Transverse colon (tissue), 4 donors: Measurements from ENCODE around the gene CYFIP1. TPM values are rescaled to one million over a fixed set of nuclear protein-coding genes. Genes with fewer than 3 reads are reported as not detected.

ENCODE experiments used
- DNase-seq: peaks from one replicate; pipeline ENCODE4 v3.0.0-alpha.2; 2019
- H3K27ac ChIP-seq, 4 donors: fragments of 200-600 bp; sonication (generic); 2 replicates each; pipeline ENCODE4 v1.5.1; 2016 to 2018; ENCODE audit warnings: inconsistent platforms in 4 of 4
- H3K27me3 ChIP-seq: fragments of 200-600 bp; sonication (generic); 2 replicates; pipeline ENCODE4 v1.5.1; 2017; ENCODE audit warnings: inconsistent platforms
- H3K36me3 ChIP-seq, 4 donors: fragments of 200-600 bp; sonication (generic); 2 replicates each; pipeline ENCODE4 v1.5.1; 2017 to 2019; ENCODE audit warnings: inconsistent platforms in 4 of 4
- H3K4me1 ChIP-seq, 4 donors: fragments of 200-600 bp; sonication (generic); 2 replicates each; pipeline ENCODE4 v1.5.1; 2017 to 2020; ENCODE audit warnings: inconsistent platforms in 4 of 4
- H3K4me3 ChIP-seq, 4 donors: fragments of 200-600 bp; sonication (generic); 1 replicate in 1 of 4; 2 replicates in 3 of 4; pipeline versions ENCODE4 v1.5.1 to v1.6.1; 2017 to 2019; ENCODE audit warnings: inconsistent platforms in 4 of 4
- H3K9me3 ChIP-seq, 2 donors: fragments of 200-600 bp; sonication (generic); 2 replicates each; pipeline ENCODE4 v1.5.1; 2017 to 2019; ENCODE audit warnings: inconsistent platforms in 2 of 2
- EP300 ChIP-seq: sonication (generic); formaldehyde crosslinking; IDR thresholded peaks from one replicate; pipeline ENCODE4 v1.6.1; 2017; ENCODE audit warnings: antibody characterized with exemption, low read depth
- POLR2A ChIP-seq: fragments of 450-650 bp; IDR thresholded peaks from one replicate; pipeline ENCODE4 v1.6.1; 2016; ENCODE audit warnings: antibody characterized with exemption, mild to moderate bottlenecking, moderate library complexity
- POLR2AphosphoS5 ChIP-seq, 3 donors: sonication (generic); formaldehyde crosslinking; IDR thresholded peaks; one replicate each; pipeline ENCODE4 v1.6.1; 2016; ENCODE audit warnings: antibody characterized with exemption in 3 of 3
- WGBS, 2 donors: methylation state at CpG; one replicate each; pipeline ENCODE4 v1.1.5; 2018; ENCODE audit warnings: low coverage in 1 of 2; 5-methylcytosine and 5-hydroxymethylcytosine counted together
- in situ Hi-C, 4 donors: fragments of 200-750 bp; cut with MboI; loops; one replicate each; pipeline versions ENCODE4 v1.15.0 to v1.15.1; 2017; ENCODE audit warnings: low sequenced_read_pairs in 3 of 4, low pct_ligation_motif_present in 1 of 4, low pct_unique_long_range_greater_than_20kb in 1 of 4
- intact Hi-C: fragments of 100-400 bp; cut with DNase I; formaldehyde crosslinking; loops from one replicate; pipeline ENCODE4 v1.15.1; 2023; ENCODE audit warnings: low total_unique reads
- total RNA-seq, 4 donors: library from RNA; depleted of rRNA; stranded (reverse); fragments of >200 nt; gene quantifications; one replicate each; pipeline ENCODE4 v1.1.0, GENCODE V29; 2016
- TF ChIP-seq, protein P1 (sequence below), 5 experiments: fragments of 200-600 bp in 3 of 5; fragments of 450-650 bp in 2 of 5; sonication (generic) in 3 of 5; IDR thresholded peaks; 1 replicate in 2 of 5; 2 replicates in 3 of 5; pipeline ENCODE4 v1.5.1; 2016 to 2017; ENCODE audit warnings: antibody characterized with exemption in 5 of 5, inconsistent platforms in 3 of 5, mild to moderate bottlenecking in 2 of 5, moderate library complexity in 1 of 5

Gene CYFIP1
- total RNA-seq, 4 donors from 2014 or later: 63.7 to 201 (median 171) TPM

DNA sequence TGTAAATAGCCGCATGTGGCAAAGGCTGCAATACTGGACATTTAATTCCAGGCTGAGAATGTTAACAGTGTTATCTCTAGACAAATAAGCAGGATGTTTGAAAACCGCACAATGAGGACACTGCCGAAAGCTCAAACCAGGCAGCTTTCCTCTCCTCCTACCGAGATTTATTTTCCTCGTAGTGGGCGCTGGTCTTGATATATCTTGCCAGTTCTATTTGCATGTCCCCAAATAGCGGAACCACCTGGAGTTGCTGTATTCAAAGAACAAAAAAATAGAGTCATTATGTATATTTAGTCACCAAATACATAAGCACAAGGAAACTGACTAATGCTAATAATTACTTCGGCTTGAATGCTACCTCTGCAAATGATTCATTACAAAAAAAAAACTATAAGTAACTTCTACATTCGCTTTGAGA lies 46.5 kb downstream of the CYFIP1 start:
- Histone ChIP-seq H3K27ac (no peak overlapping the region), H3K36me3 (peaks cover 0 to 40% (median 16%) of the 10 kb centered on the region in 4 donors), H3K4me3 (no peak overlapping the region), H3K4me1 (peaks cover 0 to 5% (median 0%) of the 10 kb centered on the region in 4 donors), H3K27me3 (no peaks in the 10 kb centered on the region), H3K9me3 (no peaks in the 10 kb centered on the region)
- DNase-seq: no peak
- 86 to 96% methylated on average over 9 of the region's 9 CpGs for WGBS, 2 donors
- in situ Hi-C loops: loop anchor here in 1 of 4 donors (25.0 kb wide), 1 partner anchor 104 kb away; the partner anchor contains the start of gene TUBGCP5
- intact Hi-C loops: no loop called here
- TF ChIP-seq, protein P1, sequence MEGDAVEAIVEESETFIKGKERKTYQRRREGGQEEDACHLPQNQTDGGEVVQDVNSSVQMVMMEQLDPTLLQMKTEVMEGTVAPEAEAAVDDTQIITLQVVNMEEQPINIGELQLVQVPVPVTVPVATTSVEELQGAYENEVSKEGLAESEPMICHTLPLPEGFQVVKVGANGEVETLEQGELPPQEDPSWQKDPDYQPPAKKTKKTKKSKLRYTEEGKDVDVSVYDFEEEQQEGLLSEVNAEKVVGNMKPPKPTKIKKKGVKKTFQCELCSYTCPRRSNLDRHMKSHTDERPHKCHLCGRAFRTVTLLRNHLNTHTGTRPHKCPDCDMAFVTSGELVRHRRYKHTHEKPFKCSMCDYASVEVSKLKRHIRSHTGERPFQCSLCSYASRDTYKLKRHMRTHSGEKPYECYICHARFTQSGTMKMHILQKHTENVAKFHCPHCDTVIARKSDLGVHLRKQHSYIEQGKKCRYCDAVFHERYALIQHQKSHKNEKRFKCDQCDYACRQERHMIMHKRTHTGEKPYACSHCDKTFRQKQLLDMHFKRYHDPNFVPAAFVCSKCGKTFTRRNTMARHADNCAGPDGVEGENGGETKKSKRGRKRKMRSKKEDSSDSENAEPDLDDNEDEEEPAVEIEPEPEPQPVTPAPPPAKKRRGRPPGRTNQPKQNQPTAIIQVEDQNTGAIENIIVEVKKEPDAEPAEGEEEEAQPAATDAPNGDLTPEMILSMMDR (IDR thresholded peaks at IDR 0.05): no peak
- TF ChIP-seq POLR2AphosphoS5 (IDR thresholded peaks at IDR 0.05) (no peak), EP300 (no peak), POLR2A (no peak)

DNA sequence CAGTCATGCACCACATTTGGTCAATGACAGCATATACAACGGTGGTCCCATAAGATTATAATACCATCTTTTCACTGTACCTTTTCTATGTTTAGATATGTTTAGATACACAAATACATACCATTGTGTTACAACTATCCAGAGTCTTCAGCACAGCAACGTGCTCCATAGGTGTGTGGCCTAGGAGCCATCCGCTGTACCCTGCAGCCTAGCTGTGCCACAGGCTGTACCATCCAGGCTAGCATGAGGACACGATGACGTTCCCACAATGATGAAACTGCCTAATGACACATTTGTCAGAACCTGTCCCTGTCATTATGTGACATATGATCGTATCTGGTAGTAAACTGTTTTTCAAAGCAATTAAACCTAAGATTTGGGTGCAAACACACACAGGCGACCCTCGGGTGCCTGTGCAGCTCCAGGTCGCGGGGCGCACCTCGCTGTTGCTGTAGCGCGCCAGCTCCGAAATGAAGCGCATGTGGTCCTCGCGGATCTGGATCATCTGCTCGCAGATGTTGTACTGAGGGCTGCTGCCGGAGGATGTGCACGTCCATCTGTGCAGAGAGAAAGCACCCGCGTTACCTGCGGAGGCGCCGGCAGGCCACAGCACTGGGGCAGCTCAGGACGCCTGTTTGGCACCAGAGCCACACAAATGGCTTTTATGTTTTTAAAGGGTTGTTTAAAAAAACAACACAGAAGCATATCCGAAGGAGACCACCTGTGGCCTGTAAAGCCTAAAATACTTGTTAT lies 48.2 kb downstream of the CYFIP1 start:
- 91 to 94% methylated on average over 14 to 28 of the region's 28 CpGs for WGBS, 2 donors
- peaks cover 0 to 30% (median 12%) of the 10 kb centered on the region in 4 donors for H3K36me3 ChIP-seq
- TF ChIP-seq POLR2A (no peak), EP300 (no peak), POLR2AphosphoS5 (IDR thresholded peaks at IDR 0.05) (no peak)
- TF ChIP-seq, protein P1 (IDR thresholded peaks at IDR 0.05): no peak
- in situ Hi-C loops: loop anchor here in 1 of 4 donors (25.0 kb wide), 1 partner anchor 105 kb away; the partner anchor contains the start of gene TUBGCP5
- no peaks in the 10 kb centered on the region for H3K9me3 ChIP-seq
- no peak for DNase-seq
- H3K4me3 ChIP-seq: no peak overlapping the region
- no peak overlapping the region for H3K27ac ChIP-seq
- peaks cover 0 to 5% (median 0%) of the 10 kb centered on the region in 4 donors for H3K4me1 ChIP-seq
- intact Hi-C loops: no loop called here
- no peaks in the 10 kb centered on the region for H3K27me3 ChIP-seq

DNA sequence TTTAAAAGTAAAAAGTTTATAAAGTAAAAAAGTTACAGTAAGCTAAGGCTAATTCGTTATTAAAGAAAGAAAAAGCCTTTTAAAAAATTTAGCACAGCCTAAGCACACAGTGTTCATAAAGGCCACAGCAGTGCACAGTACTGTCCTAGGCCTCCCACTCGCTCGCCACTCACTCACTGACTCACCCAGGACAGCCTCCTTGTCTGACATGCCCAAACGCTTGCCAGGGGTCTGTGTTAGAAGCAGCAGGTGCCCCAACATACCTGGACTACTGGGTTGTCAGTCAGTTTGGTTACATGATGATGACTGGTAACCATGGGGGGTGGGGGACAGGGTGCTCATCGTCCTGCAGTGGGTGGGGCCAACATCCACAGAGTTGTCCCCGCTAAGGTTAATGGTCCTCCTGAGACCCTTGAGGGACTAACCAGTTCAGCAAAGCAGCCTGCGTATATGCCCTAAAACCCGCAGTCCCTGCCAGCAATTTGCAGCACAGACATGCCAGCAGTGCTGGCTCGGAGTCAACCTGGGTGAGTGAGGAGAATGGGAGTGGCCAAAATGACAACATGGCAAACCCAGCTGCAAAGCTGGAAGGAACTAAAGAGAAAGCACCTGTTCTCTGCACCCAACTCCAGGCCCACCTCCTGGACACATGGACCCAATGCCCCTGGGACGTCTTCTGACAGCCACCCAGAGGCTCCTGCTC lies 49.2 kb downstream of the CYFIP1 start:
- in situ Hi-C loops: loop anchor here in 1 of 4 donors (25.0 kb wide), 1 partner anchor 106 kb away; the partner anchor contains the start of gene TUBGCP5
- WGBS, 2 donors: 63 to 65% methylated on average over 2 to 10 of the region's 10 CpGs

More for the DNA sequence above, 49.2 kb downstream of the CYFIP1 start:
- no peaks in the 10 kb centered on the region for H3K27me3 ChIP-seq
- peak; percentile 56 for DNase-seq
- H3K9me3 ChIP-seq: no peaks in the 10 kb centered on the region
- H3K36me3 ChIP-seq: peaks cover 0 to 24% (median 10%) of the 10 kb centered on the region in 4 donors
- H3K4me3 ChIP-seq: no peak overlapping the region
- TF ChIP-seq POLR2AphosphoS5 (IDR thresholded peaks at IDR 0.05) (no peak), POLR2A (no peak), EP300 (no peak)
- TF ChIP-seq, protein P1 (IDR thresholded peaks at IDR 0.05): no peak
- intact Hi-C loops: no loop called here
- H3K27ac ChIP-seq: no peak overlapping the region
- peaks cover 0 to 5% (median 0%) of the 10 kb centered on the region in 4 donors for H3K4me1 ChIP-seq
